ENCODE measurements around the gene MYO16. TPM values are rescaled to one million over a fixed set of nuclear protein-coding genes. Genes with fewer than 3 reads are reported as not detected.

The MYO16 gene
- total RNA-seq, 1 experiment from 2014 or later = not detected

DNA sequence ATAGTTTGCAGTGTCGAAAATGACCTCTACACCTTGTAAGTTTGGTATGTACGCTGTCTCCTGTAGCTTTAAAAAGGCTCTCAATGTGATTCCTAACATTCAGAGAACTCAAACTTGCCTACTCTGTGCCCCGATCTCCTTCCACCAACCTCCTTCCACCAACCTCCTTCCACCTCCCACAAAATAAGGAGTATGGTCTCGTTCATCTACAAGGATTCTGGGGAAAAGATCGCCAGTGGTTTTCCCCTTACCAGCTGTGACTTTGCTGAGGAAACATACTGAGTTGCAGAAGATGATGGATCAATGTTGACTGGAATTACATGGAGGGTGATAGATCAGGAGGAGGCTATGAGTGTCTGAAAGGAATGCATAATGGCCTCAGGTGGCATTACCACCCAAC lies 16.0 kb downstream of the MYO16 start:
- no peak overlapping the region for H3K9ac ChIP-seq (ENCODE audit: extremely low read depth, insufficient read length, low read length)
- H3K23me2 ChIP-seq (ENCODE audit: insufficient read length, low read depth, low read length, poor library complexity, severe bottlenecking) = no peaks in the 10 kb centered on the region
- no peak overlapping the region for H2BK20ac ChIP-seq (ENCODE audit: low read depth, low read length, poor library complexity, severe bottlenecking)
- H3K4me3 Mint-ChIP-seq = no peak overlapping the region
- no peak overlapping the region for H4K8ac ChIP-seq (replicated peaks; ENCODE audit: insufficient read length, low read depth, low read length)
- H3K79me1 ChIP-seq (ENCODE audit: insufficient read depth, low read depth, low read length, poor library complexity, severe bottlenecking) = no peaks in the 10 kb centered on the region
- no peak for DNase-seq
- TF ChIP-seq CTCF (conservative IDR thresholded peaks at IDR 0.05) = no peak
- no peaks in the 10 kb centered on the region for H3K9me3 ChIP-seq (ENCODE audit: control insufficient read depth, low read depth, low read length)
- no peak overlapping the region for H2AK5ac ChIP-seq (ENCODE audit: insufficient read length, low read length)
- no peak overlapping the region for H2BK5ac ChIP-seq (ENCODE audit: insufficient read length, low read length)
- H3K18ac ChIP-seq (ENCODE audit: insufficient read length, low read depth, low read length) = no peak overlapping the region
- no peak overlapping the region for H4K91ac ChIP-seq (ENCODE audit: insufficient read length, low read depth, low read length)
- no peaks in the 10 kb centered on the region for H3K36me3 Mint-ChIP-seq (ENCODE audit: insufficient read depth in 1 of 3, low read depth in 3 of 3)
- H3K4me2 ChIP-seq (ENCODE audit: insufficient read depth, insufficient read length, low read length) = no peak overlapping the region
- H3K56ac ChIP-seq (ENCODE audit: insufficient read length, low read depth, low read length) = no peak overlapping the region
- H3K9me3 Mint-ChIP-seq = no peaks in the 10 kb centered on the region
- H3K79me2 ChIP-seq (ENCODE audit: insufficient read depth, low read length) = no peaks in the 10 kb centered on the region
- no peak overlapping the region for H3K4ac ChIP-seq (ENCODE audit: low read depth, low read length)
- no peak overlapping the region for H2BK15ac ChIP-seq (ENCODE audit: low read depth, low read length)
- no peak overlapping the region for H2BK12ac ChIP-seq (ENCODE audit: insufficient read length, low read depth, low read length)
- no peak overlapping the region for H3T11ph ChIP-seq (ENCODE audit: low read length)
- no peak overlapping the region for H4K5ac ChIP-seq (ENCODE audit: insufficient read length, low read depth, low read length)
- H3K23ac ChIP-seq (ENCODE audit: insufficient read length, low read depth, low read length) = no peak overlapping the region
- no peaks in the 10 kb centered on the region for H4K20me1 ChIP-seq (ENCODE audit: control insufficient read depth, insufficient read depth, insufficient read length)
- no peaks in the 10 kb centered on the region for H3K27me3 ChIP-seq (ENCODE audit: insufficient read depth, low read length)
- no CpG with 5 or more reads among the region's 5 CpGs for WGBS (ENCODE audit: extremely low coverage, insufficient read length, low lambda C conversion rate)
- H3K27ac Mint-ChIP-seq = no peak overlapping the region
- H3K4me1 ChIP-seq (ENCODE audit: insufficient read depth, low read length) = no peaks in the 10 kb centered on the region
- H2BK120ac ChIP-seq (ENCODE audit: low read depth, low read length, poor library complexity, severe bottlenecking) = no peak overlapping the region
- H3K4me1 Mint-ChIP-seq = no peaks in the 10 kb centered on the region
- no peaks in the 10 kb centered on the region for H3K27me3 Mint-ChIP-seq (ENCODE audit: low read depth)
- no peak overlapping the region for H3K27ac ChIP-seq (ENCODE audit: insufficient read length, low read depth, low read length)
- no peak overlapping the region for H3K14ac ChIP-seq (ENCODE audit: insufficient read depth, low read length)
- H2AFZ ChIP-seq (ENCODE audit: low read length) = no peak overlapping the region
